Vagina (tissue), 2 donors: ENCODE data around the gene CDC25A. TPM values are rescaled to one million over a fixed set of nuclear protein-coding genes. Genes with fewer than 3 reads are reported as not detected.

Source experiments
- DNase-seq, 2 donors: peaks; one replicate each; pipeline ENCODE4 v3.0.0-alpha.2; 2017; ENCODE audit errors: extremely low spot score in 2 of 2
- H3K27ac ChIP-seq: fragments of 200-600 bp; sonication (generic); one replicate; pipeline ENCODE4 v1.5.1; 2019
- H3K27me3 ChIP-seq: fragments of 200-600 bp; sonication (generic); one replicate; pipeline ENCODE4 v1.5.1; 2019
- H3K36me3 ChIP-seq, 2 donors: fragments of 200-600 bp; sonication (generic); one replicate each; pipeline ENCODE4 v1.5.1; 2017 to 2019
- H3K4me1 ChIP-seq: fragments of 200-600 bp; sonication (generic); one replicate; pipeline ENCODE4 v1.5.1; 2019
- H3K4me3 ChIP-seq, 2 donors: fragments of 200-600 bp; sonication (generic); 1 replicate in 1 of 2; 2 replicates in 1 of 2; pipeline ENCODE4 v1.5.1; 2016 to 2019
- H3K9me3 ChIP-seq: fragments of 200-600 bp; sonication (generic); one replicate; pipeline ENCODE4 v1.5.1; 2019
- CTCF ChIP-seq, 3 experiments: fragments of 450-650 bp in 2 of 3; fragments of 200-600 bp in 1 of 3; sonication (generic) in 1 of 3; IDR thresholded peaks; one replicate each; pipeline ENCODE4 v1.5.1; 2017 to 2019; ENCODE audit warnings: antibody characterized with exemption in 3 of 3, mild to moderate bottlenecking in 2 of 3, moderate library complexity in 2 of 3
- POLR2A ChIP-seq, 2 donors: fragments of 450-650 bp; IDR thresholded peaks; one replicate each; pipeline ENCODE4 v1.6.1; 2017; ENCODE audit warnings: antibody characterized with exemption in 2 of 2, mild to moderate bottlenecking in 2 of 2, moderate library complexity in 2 of 2
- POLR2AphosphoS5 ChIP-seq, 2 donors: sonication (generic); formaldehyde crosslinking; IDR thresholded peaks; one replicate each; pipeline ENCODE4 v1.9.0; 2017; ENCODE audit warnings: antibody characterized with exemption in 2 of 2, mild to moderate bottlenecking in 2 of 2, low read depth in 1 of 2; ENCODE audit not compliant: insufficient read depth in 1 of 2
- intact Hi-C: fragments of 100-400 bp; cut with DNase I; formaldehyde crosslinking; loops from one replicate; pipeline ENCODE4 v1.15.1; 2023
- total RNA-seq: library from RNA; depleted of rRNA; stranded (reverse); fragments of >200 nt; gene quantifications from one replicate; pipeline ENCODE4 v1.2.3, GENCODE V29; 2016

The CDC25A gene
- total RNA-seq, 1 donor from 2014 or later: 8.8 TPM

- Histone ChIP-seq H3K27ac (no peak overlapping the region), H3K9me3 (no peaks in the 10 kb centered on the region), H3K4me1 (no peaks in the 10 kb centered on the region), H3K36me3 (no peaks in the 10 kb centered on the region), H3K4me3 (no peak overlapping the region), H3K27me3 (no peaks in the 10 kb centered on the region)
- intact Hi-C loops: no loop called here
- TF ChIP-seq CTCF (IDR thresholded peaks at IDR 0.05): no peak
- TF ChIP-seq POLR2A (IDR thresholded peaks at IDR 0.05): no peak
- no peak for TF ChIP-seq POLR2AphosphoS5 (IDR thresholded peaks at IDR 0.05; ENCODE audit: insufficient read depth in 1 of 2, low read depth in 1 of 2)
- no peak for DNase-seq
These were observed 10.9 kb upstream of the CDC25A start for GRCh38 chr3:48199117-48199516.

- H3K27me3 ChIP-seq: no peaks in the 10 kb centered on the region
- TF ChIP-seq CTCF (IDR thresholded peaks at IDR 0.05): no peak
- no peaks in the 10 kb centered on the region for H3K4me1 ChIP-seq
- no peak overlapping the region for H3K27ac ChIP-seq
- DNase-seq: no peak
- H3K9me3 ChIP-seq: no peaks in the 10 kb centered on the region
- no peaks in the 10 kb centered on the region for H3K36me3 ChIP-seq
- intact Hi-C loops: no loop called here
- no peak overlapping the region for H3K4me3 ChIP-seq
These were observed 8.4 kb upstream of the CDC25A start for GRCh38 chr3:48196611-48197010.

GRCh38 chr3:48194446-48195071 lies 6.3 kb upstream of the CDC25A start:
- Histone ChIP-seq H3K4me3 (no peak overlapping the region), H3K9me3 (no peaks in the 10 kb centered on the region), H3K36me3 (no peaks in the 10 kb centered on the region), H3K4me1 (no peaks in the 10 kb centered on the region), H3K27ac (no peak overlapping the region), H3K27me3 (no peaks in the 10 kb centered on the region)
- peak in 1 of 2 donors; percentile 76 for TF ChIP-seq POLR2AphosphoS5 (IDR thresholded peaks at IDR 0.05; ENCODE audit: insufficient read depth in 1 of 2, low read depth in 1 of 2)
- TF ChIP-seq CTCF (IDR thresholded peaks at IDR 0.05): peak; percentile 38 to 66 (median 44)
- no peak for TF ChIP-seq POLR2A (IDR thresholded peaks at IDR 0.05)
- DNase-seq: no peak
- intact Hi-C loops: no loop called here

GRCh38 chr3:48190911-48191310 lies 2.7 kb upstream of the CDC25A start:
- no peak for DNase-seq
- Histone ChIP-seq H3K4me3 (no peak overlapping the region), H3K36me3 (no peaks in the 10 kb centered on the region), H3K9me3 (no peaks in the 10 kb centered on the region), H3K27ac (no peak overlapping the region), H3K4me1 (peaks cover 18% of the 10 kb centered on the region), H3K27me3 (no peaks in the 10 kb centered on the region)
- intact Hi-C loops: no loop called here
- no peak for TF ChIP-seq CTCF (IDR thresholded peaks at IDR 0.05)
- TF ChIP-seq POLR2A (IDR thresholded peaks at IDR 0.05): no peak
- TF ChIP-seq POLR2AphosphoS5 (IDR thresholded peaks at IDR 0.05; ENCODE audit: insufficient read depth in 1 of 2, low read depth in 1 of 2): no peak

GRCh38 chr3:48189321-48189720 lies 1.1 kb upstream of the CDC25A start:
- no peak for DNase-seq
- intact Hi-C loops: no loop called here

More at GRCh38 chr3:48189321-48189720, 1.1 kb upstream of the CDC25A start:
- Histone ChIP-seq H3K9me3 (no peaks in the 10 kb centered on the region), H3K36me3 (no peaks in the 10 kb centered on the region), H3K4me3 (no peak overlapping the region), H3K27me3 (no peaks in the 10 kb centered on the region), H3K4me1 (peaks cover 18% of the 10 kb centered on the region), H3K27ac (no peak overlapping the region)
- no peak for TF ChIP-seq CTCF (IDR thresholded peaks at IDR 0.05)
